Esophagus muscularis mucosa (tissue), 4 donors: ENCODE measurements around the gene KIF22.

Source experiments
- EP300 ChIP-seq: sonication (generic); formaldehyde crosslinking; IDR thresholded peaks from one replicate; pipeline ENCODE4 v1.6.1; 2017; ENCODE audit warnings: antibody characterized with exemption
- POLR2A ChIP-seq: fragments of 450-650 bp; IDR thresholded peaks from one replicate; pipeline ENCODE4 v1.6.1; 2017; ENCODE audit warnings: antibody characterized with exemption, moderate library complexity, mild to moderate bottlenecking, low read depth
- POLR2AphosphoS5 ChIP-seq, 2 donors: sonication (generic); formaldehyde crosslinking; IDR thresholded peaks; one replicate each; pipeline ENCODE4 v1.6.1; 2017; ENCODE audit warnings: antibody characterized with exemption in 2 of 2
- TF ChIP-seq, protein P1 (sequence below), 3 experiments: fragments of 200-600 bp in 2 of 3; fragments of 450-650 bp in 1 of 3; sonication (generic) in 2 of 3; IDR thresholded peaks; one replicate each; pipeline ENCODE4 v1.5.1; 2017 to 2019; ENCODE audit warnings: antibody characterized with exemption in 3 of 3, mild to moderate bottlenecking in 2 of 3, moderate library complexity in 1 of 3

DNA sequence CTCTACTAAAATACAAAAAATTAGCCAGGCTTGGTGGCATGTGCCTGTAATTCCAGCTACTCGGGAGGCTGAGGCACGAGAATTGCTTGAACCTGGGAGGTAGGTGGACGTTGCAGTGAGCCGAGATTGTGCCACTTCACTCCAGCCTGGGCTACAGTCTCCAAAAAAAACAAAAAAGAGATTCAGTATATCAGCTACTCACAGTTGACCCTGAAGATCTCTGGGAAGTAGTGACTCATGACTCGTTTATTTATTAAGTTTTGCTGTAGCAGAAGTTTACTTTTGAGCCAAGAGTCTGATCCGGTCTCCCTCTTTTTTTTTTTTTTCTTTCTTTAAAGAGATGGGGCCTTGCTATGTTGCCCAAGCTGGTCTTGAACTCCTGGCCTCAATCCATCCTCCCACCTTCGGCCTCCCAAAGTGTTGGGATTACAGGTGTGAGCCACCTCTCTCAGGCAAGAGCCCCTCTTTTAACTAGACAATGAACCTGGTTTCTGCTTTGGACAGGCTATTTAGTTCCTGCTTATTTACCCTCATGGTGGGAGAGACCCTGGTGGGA, 34.1 kb downstream of the KIF22 start:
- no peak for TF ChIP-seq POLR2AphosphoS5 (IDR thresholded peaks at IDR 0.05)
- TF ChIP-seq, protein P1, sequence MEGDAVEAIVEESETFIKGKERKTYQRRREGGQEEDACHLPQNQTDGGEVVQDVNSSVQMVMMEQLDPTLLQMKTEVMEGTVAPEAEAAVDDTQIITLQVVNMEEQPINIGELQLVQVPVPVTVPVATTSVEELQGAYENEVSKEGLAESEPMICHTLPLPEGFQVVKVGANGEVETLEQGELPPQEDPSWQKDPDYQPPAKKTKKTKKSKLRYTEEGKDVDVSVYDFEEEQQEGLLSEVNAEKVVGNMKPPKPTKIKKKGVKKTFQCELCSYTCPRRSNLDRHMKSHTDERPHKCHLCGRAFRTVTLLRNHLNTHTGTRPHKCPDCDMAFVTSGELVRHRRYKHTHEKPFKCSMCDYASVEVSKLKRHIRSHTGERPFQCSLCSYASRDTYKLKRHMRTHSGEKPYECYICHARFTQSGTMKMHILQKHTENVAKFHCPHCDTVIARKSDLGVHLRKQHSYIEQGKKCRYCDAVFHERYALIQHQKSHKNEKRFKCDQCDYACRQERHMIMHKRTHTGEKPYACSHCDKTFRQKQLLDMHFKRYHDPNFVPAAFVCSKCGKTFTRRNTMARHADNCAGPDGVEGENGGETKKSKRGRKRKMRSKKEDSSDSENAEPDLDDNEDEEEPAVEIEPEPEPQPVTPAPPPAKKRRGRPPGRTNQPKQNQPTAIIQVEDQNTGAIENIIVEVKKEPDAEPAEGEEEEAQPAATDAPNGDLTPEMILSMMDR (IDR thresholded peaks at IDR 0.05): no peak
- TF ChIP-seq EP300: no peak
- no peak for TF ChIP-seq POLR2A
